ENCODE measurements around the gene BRCA2.

Gene BRCA2

DNA sequence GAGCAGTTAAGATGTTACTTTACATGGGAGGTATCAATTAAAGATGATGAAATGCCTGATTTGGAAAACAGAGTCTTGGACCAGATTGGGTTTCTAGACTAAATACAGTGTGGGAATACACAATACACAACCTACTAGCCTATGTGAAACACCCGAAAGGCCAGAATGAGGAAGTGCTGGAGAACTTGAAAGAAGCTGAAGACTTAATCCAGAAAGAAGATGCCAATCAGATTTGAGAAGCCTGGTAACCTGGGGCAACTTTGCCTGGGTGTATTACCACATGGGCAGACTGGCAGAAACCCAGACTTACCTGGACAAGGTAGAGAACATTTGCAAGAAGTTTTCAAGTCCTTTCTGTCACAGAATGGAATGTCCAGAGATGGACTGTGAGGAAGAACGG is 69.4 kb downstream of the BRCA2 start:
- no peak for DNase-seq

DNA sequence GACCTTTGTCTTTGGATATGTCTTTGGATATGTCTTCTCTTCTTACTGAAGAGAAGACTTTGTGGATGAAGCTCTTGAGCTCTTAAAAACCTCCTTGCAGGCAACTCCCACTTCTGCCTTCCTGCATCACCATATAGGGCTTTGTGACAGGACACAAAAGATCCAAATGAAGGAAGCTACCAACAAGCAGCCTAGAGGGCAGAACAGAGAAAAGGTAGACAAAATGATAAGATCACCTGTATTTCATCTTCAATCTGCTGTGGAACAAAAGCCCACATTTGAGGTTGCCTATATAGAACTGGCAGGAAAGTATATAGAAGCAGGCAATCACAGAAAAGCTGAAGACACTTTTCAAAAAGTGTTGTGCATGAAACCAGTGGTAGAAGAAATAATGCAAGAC is 70.1 kb downstream of the BRCA2 start:
- DNase-seq: no peak

DNA sequence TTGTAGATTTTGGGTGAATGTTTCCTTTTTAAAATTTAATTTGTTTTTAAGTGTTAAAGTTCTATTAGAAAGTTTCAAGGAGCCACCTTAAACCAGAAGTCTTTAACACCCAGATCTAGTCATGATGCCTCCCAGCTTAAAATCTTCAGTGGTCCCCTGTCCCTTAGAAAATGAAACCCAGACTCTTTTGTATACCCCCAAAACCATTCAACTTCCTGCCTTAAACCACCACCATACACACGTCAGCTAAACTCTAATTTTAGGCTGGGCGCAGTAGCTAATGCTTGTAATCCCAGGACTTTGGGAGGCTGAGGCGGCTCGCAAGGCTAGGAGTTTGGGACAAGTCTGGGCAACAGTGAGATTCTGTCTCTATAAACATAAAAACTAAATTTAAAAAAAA is 74.7 kb downstream of the BRCA2 start:
- DNase-seq: no peak

DNA sequence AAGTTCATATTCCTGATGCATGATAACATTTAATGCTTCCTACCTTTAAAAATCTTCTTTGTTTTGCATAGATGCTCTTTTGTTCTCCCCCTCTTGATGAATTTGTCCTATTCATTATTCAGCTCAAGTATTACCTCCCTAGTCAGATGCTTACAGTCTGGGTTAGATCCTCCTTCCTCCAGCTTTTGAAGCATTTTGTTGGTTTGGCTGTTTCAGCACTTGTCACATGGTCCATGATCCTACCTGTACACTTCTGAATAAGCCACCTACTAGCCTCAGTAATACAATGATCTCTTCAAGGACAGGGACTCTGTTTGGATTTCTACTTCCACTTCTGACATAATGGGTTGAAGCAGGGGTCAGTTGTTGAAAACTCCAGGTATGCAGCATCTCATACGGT is 75.2 kb downstream of the BRCA2 start:
- DNase-seq: no peak

DNA sequence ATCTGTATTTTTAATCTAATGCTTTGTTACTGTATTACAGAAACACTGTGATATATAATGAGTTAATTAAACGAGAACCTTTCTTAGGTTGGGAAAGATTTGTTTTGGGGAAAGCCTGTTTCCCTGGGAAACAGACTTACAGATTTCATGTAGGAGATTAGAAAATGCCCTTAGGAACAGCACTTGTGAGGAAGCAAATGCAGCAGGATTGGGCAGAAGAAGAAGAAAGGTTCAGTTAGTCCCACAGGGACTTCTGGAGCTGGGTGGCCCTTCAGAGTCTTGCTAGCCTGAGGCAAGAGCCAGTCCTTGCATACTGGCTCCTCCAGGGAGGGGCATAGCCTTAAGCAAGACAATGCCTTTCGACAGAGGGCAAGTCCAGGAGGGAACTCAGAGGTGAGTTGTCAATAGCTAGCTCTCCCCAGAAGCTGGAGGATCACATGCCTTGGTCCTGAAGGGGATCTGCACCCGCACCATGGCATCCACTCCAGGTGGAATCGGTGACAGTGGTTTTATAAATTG is 75.9 kb downstream of the BRCA2 start:
- peak; percentile 77 for DNase-seq

DNA sequence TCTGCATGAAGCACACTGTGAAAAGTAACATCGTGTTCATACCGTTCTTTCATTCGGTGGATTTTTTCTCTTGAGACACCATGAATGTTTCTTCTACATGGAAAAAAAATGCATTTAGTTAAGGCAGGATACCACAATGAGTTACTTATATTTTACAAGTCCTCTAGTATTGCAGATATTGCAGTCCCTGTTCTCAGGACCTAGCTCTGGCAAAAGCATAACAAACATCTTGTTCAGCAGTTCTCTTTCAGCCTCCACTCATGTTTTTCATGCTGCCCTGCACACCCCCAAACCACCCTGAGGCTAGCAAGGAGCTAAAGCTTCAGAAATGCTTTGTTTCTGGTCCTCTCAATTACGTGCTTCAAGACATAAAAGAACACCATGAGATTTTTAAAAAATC is 87.8 kb downstream of the BRCA2 start:
- no peak for DNase-seq

DNA sequence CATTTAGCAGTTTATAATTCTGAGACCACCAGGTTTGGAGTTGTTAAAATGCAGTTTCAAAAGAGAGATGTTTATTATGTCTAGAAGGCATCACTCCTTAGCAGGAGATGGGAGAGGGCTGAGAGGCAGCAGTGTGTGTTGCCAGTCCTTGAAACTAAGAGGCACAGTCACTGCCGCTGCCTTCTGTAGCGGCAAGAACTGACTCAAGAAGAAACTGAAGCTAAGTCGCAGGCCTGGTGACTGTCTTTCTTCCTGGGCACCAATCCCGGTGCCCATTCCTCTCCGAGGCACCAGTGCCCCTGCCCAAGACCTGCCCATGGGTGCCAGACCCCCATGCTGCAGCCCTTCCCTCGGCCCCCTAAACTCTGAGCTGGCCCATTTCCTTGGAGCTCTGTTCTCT is 92.5 kb downstream of the BRCA2 start:
- no peak for DNase-seq

DNA sequence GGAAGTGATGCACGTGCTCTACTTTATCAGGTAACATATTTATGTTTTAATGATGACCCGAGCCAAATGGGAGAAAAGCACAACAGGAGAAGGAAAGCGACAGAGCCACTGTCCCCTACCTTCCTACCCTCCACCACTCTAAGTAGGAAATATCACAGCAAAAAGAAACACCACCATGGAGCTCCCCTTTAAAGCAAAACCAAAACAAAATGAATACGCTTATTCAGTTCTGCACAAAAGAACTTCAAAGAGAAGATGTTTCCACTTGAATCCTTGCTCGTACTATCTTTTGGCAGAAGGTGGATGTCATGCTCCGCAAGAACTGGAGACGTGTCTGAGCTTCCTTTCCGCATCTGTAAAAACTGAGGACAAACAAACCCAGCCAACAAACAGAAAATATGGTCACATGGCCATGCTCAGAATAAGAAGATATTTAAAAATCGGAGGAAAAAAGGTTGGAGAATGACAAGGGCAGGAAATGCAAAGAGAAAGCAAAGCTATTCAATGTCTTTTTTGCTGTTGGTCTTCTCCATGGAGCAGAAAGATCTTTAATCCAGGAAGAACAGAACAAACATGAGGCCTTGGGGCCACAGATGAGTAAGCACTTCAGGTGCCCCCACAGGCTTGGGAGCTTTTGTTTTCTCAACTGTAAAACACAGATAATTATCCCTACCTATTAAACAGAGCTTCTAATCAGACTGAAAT is 93.1 kb downstream of the BRCA2 start:
- DNase-seq: no peak

DNA sequence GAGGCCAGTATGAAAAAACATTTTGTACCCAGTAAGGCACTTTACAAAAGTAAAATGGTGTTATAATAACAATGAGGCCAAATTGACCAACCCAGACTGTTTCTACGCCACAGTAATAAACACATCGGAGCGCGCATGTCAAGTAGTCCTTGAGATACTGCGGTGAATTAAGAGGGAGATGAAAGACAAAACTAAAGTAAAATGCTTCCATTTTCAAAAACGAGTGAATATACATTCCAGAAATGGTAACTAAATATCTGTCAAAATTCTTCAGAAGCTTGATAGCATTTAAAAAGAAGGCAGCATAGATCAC is 93.6 kb downstream of the BRCA2 start:
- DNase-seq: no peak

DNA sequence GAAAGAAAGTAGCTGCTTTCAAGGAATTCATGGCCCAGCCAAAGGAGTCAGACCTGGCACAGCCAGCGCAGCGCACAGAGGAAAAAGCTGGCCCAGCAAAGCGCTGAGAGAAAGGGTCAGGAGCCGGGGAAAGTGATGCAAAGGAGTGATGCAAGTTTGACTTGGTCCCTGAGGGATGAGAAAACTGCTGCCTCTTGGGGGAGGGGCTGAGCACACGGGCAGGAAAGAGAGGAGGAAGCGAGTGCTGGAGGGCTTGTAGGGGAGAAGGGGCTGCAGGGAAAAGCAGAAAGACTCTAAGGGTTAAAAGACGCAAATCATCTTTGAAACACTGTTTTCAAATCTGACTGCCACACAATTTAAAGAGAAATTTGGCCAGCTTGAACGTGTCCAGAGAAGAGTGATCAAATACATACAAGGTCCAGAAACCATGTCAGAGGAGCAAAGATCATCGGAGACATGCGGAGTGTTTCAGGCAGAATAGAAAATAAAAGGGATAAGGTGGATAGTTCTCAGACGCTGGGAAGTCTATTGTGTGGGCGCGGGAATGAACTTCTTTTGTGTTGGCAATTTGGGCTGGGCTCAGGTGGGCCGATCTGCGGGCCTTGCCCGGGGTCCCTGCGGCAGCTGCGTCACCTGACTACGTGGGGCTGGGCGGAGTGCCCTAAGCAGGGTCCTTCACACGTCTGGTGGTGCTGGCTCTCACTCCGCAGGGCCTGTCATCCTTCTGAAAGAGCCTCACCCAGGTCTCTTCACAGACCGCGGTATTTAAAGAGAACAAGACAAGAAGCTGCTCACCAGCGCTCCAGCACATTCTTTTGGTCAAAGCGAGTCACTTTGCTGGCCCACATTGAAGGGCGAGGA is 94.5 kb downstream of the BRCA2 start:
- DNase-seq: peak; percentile 86

DNA sequence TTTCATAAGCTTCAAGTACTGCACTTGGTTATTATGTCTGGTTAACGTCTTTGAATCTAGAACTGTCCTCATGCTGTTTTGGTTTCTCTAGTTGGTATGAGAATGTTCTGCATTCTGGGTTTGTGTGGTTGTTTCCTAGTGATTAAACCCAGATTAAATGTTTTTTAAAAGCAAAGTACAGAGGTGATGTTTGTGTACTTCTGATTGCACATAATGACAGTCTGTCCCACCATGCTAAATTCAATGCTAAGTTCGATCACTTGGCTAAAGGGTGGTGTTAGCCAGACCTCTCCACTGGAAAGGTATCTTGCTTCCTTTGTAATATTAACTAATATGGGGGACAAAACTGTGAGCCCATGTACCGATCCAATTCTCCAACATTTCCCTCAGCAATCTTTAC is 98.0 kb downstream of the BRCA2 start:
- no peak for DNase-seq

DNA sequence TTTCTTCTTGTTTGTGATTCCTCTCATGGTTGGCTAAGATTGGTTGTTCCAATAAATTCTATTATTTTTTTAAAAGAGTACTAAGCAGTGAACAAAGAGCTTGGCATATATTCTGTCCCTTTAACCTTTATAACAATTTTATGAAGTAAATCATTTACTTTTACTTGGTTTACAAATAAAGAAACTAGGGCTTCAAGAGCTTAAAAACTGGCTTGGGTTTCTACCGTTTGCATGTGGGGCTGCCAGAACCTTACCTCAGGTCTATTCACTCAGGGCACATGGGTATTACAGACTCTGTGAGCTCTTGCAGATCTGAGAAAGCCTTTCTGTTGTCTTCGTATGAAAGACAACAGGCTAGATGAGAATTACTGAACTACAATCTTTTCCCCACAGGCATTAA is 99.3 kb downstream of the BRCA2 start:
- DNase-seq: no peak

DNA sequence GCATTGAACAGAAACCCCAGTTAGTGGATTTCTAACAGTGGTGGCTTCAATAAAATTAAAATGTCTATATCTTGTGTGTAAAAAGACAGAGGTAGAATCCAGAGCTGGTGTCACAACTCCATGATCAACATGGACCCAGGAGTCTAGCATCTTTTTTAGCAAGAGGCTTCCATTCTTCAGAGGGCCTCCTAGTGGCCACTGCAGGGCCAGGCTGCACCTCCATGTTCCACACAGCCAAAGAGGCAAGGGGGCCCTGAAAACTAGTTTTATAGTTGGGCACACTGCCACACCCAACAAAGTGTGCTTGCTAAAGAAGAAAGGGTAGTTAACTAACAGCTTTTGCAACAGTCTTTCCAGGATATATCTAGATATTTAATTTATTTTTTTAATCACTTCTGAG is 99.7 kb downstream of the BRCA2 start:
- DNase-seq: no peak

DNA sequence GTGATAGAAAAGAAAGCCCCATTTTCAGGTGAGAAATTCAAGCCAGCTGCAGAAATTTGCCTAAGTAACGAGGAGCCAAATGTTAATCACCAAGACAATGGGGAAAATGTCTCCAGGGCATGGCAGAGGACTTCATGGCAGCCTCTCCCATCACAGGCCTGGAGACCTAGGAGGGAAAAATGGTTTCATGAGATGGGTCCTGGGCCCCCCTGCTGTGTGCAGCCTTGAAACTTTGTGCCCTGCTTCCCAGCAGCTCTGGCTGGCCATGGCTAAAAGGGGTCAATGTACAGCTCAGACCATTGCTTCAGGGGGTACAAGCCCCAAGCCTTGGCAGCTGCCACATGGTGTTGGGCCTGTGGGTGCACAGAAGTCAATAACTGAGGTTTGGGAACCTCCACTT is 102.7 kb downstream of the BRCA2 start:
- DNase-seq: no peak

DNA sequence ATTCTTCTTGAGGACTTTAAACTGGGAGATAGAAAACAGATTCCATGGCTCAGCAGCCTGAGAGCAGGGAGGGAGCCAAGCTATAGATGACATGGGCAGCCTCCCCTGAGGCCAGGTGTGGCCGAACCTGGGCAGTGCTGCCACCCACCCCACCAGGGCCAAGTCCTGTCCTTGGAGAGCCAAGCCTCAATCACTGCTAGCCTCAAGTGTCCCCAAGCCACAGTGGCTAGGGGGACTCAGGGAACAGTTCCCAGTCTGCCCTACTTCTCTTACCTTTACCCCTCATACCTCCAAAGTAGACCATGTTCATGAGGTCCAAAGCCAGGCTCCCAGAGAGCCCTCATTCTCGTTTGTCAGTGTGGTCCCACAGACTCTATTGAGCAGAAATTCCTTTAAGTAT is 104.6 kb downstream of the BRCA2 start:
- DNase-seq: no peak

DNA sequence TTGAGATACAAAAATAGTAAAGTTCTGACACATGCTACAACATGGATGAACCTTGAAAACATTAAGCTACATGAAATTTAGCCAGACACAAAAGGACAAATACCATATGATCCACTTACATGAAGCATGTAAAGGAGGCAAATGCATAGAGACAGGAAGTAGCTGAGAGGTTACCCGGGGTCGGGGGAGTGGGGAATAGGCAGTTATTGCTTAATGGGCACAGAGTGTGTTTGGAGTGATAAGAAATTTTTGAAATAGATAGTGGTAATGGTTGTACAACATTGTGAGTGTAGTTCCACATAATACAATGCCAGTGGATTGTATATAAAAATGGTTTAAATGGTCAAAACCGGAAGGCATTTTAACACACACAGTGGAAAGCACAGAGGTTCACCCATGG is 108.3 kb downstream of the BRCA2 start:
- no peak for DNase-seq

DNA sequence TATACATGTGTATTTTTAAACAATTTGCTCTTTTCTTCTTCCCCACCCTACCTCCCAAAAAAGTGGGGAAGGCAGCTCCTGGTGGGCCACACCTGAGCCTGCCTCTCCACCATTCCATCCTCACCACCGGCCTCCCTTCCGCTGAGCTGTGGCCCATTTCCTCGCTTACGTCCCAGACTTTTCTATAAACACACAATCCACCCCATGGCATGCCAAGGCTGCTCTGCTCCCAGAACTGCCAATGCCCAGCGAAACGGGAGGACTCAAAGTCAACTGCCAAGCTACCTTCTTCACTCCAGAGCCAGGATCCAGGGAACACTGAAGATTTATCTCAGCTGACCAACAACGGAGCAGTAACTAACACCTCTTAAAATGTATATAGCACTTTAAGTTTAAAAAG is 109.8 kb downstream of the BRCA2 start:
- DNase-seq: no peak

DNA sequence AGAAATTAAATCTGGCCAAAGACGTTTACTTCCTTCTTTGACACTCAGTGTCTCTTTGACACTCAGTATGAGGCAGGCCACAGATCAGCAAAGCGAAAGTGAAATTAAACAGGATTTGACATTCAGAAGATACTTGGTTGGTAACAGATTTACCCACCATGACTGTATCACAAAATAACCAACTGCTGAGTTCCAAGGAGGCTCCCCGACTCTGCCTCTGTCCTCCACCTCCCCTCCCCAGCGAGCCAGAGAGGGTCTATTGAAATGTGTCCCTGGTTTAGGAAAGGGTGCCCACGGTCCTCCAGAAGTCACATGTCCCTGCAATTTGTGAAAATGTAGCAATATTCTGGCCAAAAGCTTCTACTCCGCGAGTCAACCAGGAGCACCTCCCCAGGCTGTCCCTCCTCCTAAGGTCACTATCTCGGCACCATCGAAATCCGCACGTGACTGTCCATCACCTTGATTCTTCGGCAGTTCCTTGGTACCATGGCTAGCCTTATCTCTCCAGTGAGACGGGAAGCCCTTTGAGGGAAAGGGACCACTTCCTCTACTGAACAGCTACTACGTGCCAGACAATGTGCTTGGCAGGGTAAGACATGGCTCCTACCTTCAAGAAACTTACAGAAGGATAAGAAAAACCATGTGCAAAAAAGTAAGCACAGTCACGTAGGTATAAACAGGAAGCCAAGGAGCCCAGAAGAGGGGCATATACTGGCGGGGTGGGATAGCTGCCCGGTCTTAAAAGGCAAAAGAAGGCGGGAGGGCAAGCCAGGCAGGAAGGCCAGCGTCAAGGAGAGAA is 111.1 kb downstream of the BRCA2 start:
- DNase-seq: no peak

DNA sequence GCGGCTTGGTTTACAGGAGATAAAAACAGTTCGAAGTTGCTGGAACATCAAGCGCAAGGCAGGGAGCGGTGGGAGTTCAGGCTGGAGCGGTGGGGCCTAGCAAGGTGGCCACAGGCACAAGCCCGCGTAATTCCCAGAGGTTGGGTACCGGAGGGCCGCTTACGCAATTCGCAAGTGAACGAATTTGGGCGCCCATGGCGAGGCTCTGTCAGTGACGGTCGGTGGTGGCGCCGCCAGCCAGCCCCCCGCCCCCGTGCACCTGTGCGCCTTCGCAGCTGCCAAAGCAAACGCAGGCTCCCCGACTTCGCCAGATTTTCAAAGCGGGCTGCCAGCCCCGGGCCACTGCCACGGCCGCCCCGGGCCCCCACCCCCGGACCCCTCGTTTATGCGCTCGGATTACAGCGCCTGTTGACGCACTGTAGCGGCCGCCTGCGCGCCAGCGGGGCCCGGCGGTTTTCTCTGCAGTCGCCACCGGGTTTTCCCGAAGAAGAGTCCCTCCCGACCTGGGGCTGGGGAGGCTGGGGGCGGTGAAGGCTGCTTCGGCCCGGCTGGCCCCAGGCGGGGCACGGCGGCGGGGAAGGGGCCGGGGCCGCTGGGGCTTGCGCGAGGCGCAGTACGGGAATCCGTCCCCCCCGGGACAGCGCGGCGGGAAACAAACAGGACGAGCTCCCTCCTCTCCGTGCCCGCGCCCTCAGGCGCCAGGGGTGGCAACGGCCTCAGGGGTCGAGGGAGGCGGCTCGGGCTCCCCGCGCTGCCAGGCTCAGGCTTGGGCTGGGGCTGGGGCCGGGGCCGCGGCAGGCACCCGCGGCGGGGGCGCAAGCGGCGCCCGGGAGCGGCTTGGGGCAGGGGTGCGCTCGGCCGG is 111.9 kb downstream of the BRCA2 start:
- DNase-seq: peak; percentile 69

DNA sequence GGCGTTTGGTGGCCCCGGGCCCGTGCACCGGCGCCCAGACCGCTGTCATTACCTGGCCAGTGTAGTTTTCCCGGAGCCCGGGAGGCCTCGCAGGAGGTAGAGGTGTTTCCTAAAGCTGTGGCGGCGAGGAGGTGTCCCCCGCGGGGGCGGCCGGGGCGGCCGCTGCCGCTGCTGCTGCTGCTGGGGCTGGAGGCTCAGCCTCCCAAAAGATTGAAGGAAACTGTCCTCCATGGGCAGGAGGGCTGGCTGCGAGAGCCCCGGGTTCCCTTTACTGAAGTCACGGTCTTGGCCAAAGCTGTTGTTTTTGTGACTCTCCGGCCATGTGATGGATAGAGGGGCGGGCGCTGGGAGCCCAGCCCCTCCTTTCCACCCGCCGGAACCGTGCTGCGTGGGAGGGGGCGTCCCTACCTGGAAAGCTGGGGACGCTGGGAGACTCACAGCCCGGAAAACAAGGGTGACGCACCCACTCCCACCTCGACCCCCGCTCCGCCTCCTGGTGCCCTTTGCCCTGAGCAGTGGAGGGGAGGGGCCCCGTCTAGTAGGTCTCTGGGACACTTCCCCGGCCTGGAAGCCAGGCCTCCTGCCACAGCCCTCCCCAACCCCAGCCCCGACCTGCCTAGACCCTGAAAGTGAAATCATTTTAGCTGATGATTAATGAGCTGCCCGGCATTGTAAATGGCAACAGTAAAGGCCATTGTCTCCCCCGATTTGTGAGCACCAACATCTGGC is 112.7 kb downstream of the BRCA2 start, which contains the start of gene N4BP2L1:
N4BP2L1 (minus strand) TSS at position 279 of the 729 bp plus-strand sequence; CDS start at position 231, 48 bp downstream.
- DNase-seq: peak; percentile 83

DNA sequence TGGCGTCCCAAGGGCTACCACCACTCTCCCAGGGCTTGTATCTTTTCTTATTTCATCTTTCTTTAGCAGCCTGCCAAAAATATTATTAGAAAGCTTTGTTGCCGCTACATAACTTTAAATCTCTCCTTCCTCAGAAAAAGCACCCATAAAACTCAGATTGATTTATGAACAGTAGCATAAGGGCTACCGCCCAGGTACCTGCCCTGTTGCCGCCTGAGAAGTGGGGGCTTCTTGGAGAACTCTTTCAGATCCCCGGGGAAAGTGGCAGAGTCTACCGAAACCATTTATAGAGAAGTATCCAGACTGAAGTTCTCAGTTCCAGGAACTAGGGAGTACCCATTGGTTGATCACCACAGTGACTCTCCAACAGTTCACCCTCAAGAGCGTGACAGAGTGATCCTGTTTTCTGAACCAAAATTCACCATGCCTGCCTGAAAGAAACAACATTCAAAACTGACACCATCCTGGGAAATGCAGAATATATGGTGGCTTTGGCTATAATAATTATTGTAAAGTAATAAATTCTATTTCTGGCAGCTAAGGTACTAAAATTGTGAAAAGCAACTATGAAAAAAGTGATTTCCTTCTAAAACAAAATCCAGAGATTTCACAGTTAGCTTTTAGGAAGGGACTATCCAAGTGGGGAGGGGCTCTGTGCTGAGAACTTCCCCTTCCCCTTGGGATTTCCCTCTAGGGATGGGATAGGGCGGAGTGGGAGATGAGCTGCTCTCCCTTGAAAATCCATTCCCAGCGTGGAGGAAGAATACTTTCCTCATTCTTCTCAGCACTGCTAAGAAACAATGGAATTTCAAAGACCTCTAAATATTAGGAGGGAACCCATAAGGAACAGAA is 113.5 kb downstream of the BRCA2 start:
- no peak for DNase-seq
